SU-DHL-6 (cell line): ENCODE results near the gene ZNF605.

ENCODE experiments used
- EZH2phosphoT487 ChIP-seq: fragments of 200-600 bp; sonication (generic), shearing (Covaris generic); conservative IDR thresholded peaks from 2 replicates; pipeline ENCODE4 v1.6.1; 2018; ENCODE audit warnings: mild to moderate bottlenecking, antibody characterized with exemption, low read length, moderate library complexity, mixed read lengths
- TF ChIP-seq, protein P1 (sequence below): fragments of 200-600 bp; sonication (generic); IDR thresholded peaks from one replicate; pipeline ENCODE4 v1.5.1; 2017; ENCODE audit warnings: antibody characterized with exemption, mild to moderate bottlenecking, low read length, moderate library complexity; ENCODE audit not compliant: insufficient read depth, poor library complexity, severe bottlenecking

DNA sequence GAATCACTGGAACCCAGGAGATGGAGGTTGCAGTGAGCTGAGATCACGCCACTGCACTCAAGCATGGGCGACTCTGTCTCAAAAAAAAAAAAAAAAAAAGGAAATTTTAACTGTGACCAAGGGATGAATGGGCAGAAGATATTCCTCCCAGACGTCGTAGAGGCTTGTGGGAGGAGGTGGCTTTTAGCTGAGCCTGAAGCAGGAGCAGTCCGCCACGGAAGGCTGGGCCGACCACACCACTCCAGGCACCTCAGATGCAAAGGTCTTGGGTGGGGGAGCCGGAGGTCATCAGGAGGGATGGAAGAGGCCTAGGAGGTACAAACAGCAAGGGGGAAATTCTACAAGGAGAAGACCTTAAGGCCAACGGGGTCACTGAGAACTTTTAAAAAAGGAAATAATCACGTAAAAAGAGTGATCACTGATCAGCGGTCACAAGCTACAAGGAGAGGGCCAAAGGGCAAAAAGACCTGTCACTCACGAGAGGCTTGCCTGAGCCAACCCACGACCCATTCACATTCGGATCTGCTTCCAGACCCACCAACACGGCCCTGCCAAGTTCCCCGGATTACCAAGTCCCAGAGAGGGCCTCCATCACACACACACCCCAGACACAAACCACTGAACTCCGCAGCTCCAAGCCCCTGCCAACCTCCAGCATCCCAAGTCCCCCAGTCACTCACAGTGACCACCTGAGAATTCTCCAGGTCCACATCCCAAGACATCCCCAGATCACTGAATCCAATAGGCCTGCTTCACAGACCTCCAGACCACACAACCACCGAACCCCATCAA, 3.5 kb downstream of the ZNF605 start:
- TF ChIP-seq, protein P1, sequence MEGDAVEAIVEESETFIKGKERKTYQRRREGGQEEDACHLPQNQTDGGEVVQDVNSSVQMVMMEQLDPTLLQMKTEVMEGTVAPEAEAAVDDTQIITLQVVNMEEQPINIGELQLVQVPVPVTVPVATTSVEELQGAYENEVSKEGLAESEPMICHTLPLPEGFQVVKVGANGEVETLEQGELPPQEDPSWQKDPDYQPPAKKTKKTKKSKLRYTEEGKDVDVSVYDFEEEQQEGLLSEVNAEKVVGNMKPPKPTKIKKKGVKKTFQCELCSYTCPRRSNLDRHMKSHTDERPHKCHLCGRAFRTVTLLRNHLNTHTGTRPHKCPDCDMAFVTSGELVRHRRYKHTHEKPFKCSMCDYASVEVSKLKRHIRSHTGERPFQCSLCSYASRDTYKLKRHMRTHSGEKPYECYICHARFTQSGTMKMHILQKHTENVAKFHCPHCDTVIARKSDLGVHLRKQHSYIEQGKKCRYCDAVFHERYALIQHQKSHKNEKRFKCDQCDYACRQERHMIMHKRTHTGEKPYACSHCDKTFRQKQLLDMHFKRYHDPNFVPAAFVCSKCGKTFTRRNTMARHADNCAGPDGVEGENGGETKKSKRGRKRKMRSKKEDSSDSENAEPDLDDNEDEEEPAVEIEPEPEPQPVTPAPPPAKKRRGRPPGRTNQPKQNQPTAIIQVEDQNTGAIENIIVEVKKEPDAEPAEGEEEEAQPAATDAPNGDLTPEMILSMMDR, result no peak
- TF ChIP-seq EZH2phosphoT487, result no peak
